Neural progenitor cell (in vitro differentiated cells): ENCODE measurements around the gene IGSF21. TPM values are rescaled to one million over a fixed set of nuclear protein-coding genes. Genes with fewer than 3 reads are reported as not detected.

Experiments used
- DNase-seq: peaks from one replicate; pipeline ENCODE4 v3.0.0-alpha.2; 2016; ENCODE audit warnings: low spot score
- H2AFZ ChIP-seq: fragments of 200-600 bp; sonication (generic); replicated peaks from 2 replicates; pipeline ENCODE4 v1.6.1; 2016; ENCODE audit warnings: antibody characterized with exemption
- H3F3A ChIP-seq: fragments of 200-600 bp; sonication (generic); 2 replicates; pipeline ENCODE4 v1.6.1; 2016; ENCODE audit warnings: antibody characterized with exemption, low read depth
- H3K27ac ChIP-seq: fragments of 200-600 bp; sonication (generic); 2 replicates; pipeline ENCODE4 v1.5.1; 2016; ENCODE audit warnings: mild to moderate bottlenecking
- H3K27me3 ChIP-seq: fragments of 200-600 bp; sonication (generic); 2 replicates; pipeline ENCODE4 v1.6.1; 2016; ENCODE audit warnings: mild to moderate bottlenecking, moderate library complexity
- H3K36me3 ChIP-seq: fragments of 200-600 bp; sonication (generic); 2 replicates; pipeline ENCODE4 v1.5.1; 2016
- H3K4me1 ChIP-seq: fragments of 200-600 bp; sonication (generic); 2 replicates; pipeline ENCODE4 v1.6.1; 2016; ENCODE audit warnings: mixed run types
- H3K4me2 ChIP-seq: fragments of 200-600 bp; sonication (generic); 2 replicates; pipeline ENCODE4 v1.6.1; 2016
- H3K4me3 ChIP-seq: fragments of 200-600 bp; sonication (generic); 2 replicates; pipeline ENCODE4 v1.5.1; 2016
- H3K79me2 ChIP-seq: fragments of 200-600 bp; sonication (generic); 2 replicates; pipeline ENCODE4 v1.6.1; 2016; ENCODE audit warnings: low read depth
- H3K9ac ChIP-seq: fragments of 200-600 bp; sonication (generic); 2 replicates; pipeline ENCODE4 v1.6.1; 2016
- H3K9me3 ChIP-seq: fragments of 200-600 bp; sonication (generic); 2 replicates; pipeline ENCODE4 v1.5.1; 2016; ENCODE audit warnings: low read depth
- H4K20me1 ChIP-seq: fragments of 200-600 bp; sonication (generic); 2 replicates; pipeline ENCODE4 v1.6.1; 2016; ENCODE audit warnings: low read depth
- H3K27ac Mint-ChIP-seq: 3 replicates; pipeline ENCODE4 v1.8.0; 2021; ENCODE audit warnings: mixed read lengths
- H3K27me3 Mint-ChIP-seq: 2 replicates; pipeline ENCODE4 v1.8.0; 2022; ENCODE audit warnings: low read depth, mild to moderate bottlenecking, inconsistent platforms, moderate library complexity, mixed read lengths; ENCODE audit not compliant: insufficient read depth
- H3K36me3 Mint-ChIP-seq: 3 replicates; pipeline ENCODE4 v1.8.0; 2021; ENCODE audit warnings: mixed read lengths
- H3K4me1 Mint-ChIP-seq: 3 replicates; pipeline ENCODE4 v1.8.0; 2021; ENCODE audit warnings: mixed read lengths
- H3K4me3 Mint-ChIP-seq: 3 replicates; pipeline ENCODE4 v1.8.0; 2021; ENCODE audit warnings: mild to moderate bottlenecking, moderate library complexity, mixed read lengths
- H3K9me3 Mint-ChIP-seq: 3 replicates; pipeline ENCODE4 v1.8.0; 2020; ENCODE audit warnings: mixed read lengths
- EZH2 ChIP-seq: fragments of 200-600 bp; sonication (generic); IDR thresholded peaks from 2 replicates; pipeline ENCODE4 v1.6.1; 2017; ENCODE audit warnings: antibody characterized with exemption, mild to moderate bottlenecking, moderate library complexity
- EZH2phosphoT487 ChIP-seq: fragments of 200-600 bp; sonication (generic); IDR thresholded peaks from 2 replicates; pipeline ENCODE4 v1.6.1; 2017; ENCODE audit warnings: antibody characterized with exemption
- total RNA-seq: library from RNA; depleted of rRNA; stranded (reverse); fragments of >200 nt; gene quantifications from 2 replicates; pipeline ENCODE4 v1.2.3, GENCODE V29; 2015; ENCODE audit warnings: low replicate concordance
- TF ChIP-seq, protein P1 (sequence below): fragments of 200-600 bp; sonication (generic); IDR thresholded peaks from 2 replicates; pipeline ENCODE4 v1.5.1; 2017; ENCODE audit warnings: antibody characterized with exemption, mild to moderate bottlenecking

The IGSF21 gene
- total RNA-seq, 1 donor from 2014 or later = 1.7 TPM

DNA sequence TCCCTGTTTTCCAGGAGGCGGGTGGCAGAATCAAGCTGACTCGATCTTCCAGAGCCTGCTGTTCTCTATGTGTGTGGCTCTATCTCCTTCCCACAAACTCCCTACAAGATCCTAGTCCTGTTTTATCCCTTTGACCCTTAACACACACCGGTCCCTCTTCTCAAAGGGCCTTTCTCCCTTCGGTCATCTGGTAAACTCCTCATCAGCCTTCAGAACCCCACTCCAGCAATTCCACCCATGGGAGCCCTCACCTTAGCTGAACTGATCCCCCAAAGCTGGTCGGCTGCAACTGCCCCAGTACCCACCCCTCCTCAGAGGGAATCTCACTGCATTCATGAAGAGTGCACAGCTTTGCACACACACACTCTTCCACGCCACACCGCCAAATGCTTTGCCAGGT, 184.9 kb downstream of the IGSF21 start:
- H3K36me3 ChIP-seq = no peaks in the 10 kb centered on the region
- TF ChIP-seq EZH2phosphoT487 (no peak), EZH2 (no peak)
- TF ChIP-seq, protein P1, sequence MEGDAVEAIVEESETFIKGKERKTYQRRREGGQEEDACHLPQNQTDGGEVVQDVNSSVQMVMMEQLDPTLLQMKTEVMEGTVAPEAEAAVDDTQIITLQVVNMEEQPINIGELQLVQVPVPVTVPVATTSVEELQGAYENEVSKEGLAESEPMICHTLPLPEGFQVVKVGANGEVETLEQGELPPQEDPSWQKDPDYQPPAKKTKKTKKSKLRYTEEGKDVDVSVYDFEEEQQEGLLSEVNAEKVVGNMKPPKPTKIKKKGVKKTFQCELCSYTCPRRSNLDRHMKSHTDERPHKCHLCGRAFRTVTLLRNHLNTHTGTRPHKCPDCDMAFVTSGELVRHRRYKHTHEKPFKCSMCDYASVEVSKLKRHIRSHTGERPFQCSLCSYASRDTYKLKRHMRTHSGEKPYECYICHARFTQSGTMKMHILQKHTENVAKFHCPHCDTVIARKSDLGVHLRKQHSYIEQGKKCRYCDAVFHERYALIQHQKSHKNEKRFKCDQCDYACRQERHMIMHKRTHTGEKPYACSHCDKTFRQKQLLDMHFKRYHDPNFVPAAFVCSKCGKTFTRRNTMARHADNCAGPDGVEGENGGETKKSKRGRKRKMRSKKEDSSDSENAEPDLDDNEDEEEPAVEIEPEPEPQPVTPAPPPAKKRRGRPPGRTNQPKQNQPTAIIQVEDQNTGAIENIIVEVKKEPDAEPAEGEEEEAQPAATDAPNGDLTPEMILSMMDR = no peak
- H3K4me1 ChIP-seq = peaks cover 21% of the 10 kb centered on the region
- H3K9me3 ChIP-seq = no peaks in the 10 kb centered on the region
- H3K27me3 ChIP-seq = no peaks in the 10 kb centered on the region
- peaks cover 19% of the 10 kb centered on the region for H3F3A ChIP-seq
- no peak overlapping the region for H3K4me2 ChIP-seq
- no peak for DNase-seq
- no peaks in the 10 kb centered on the region for H3K36me3 Mint-ChIP-seq
- no peak overlapping the region for H2AFZ ChIP-seq
- H3K27ac Mint-ChIP-seq = peak overlapping the region; percentile 8
- no peaks in the 10 kb centered on the region for H3K79me2 ChIP-seq
- H3K9me3 Mint-ChIP-seq = no peaks in the 10 kb centered on the region
- peaks cover 20% of the 10 kb centered on the region for H3K4me1 Mint-ChIP-seq
- H3K4me3 Mint-ChIP-seq = no peak overlapping the region
- peaks cover 15% of the 10 kb centered on the region for H3K27me3 Mint-ChIP-seq
- H3K27ac ChIP-seq = no peak overlapping the region
- no peak overlapping the region for H3K4me3 ChIP-seq
- H4K20me1 ChIP-seq = no peaks in the 10 kb centered on the region
- no peak overlapping the region for H3K9ac ChIP-seq

DNA sequence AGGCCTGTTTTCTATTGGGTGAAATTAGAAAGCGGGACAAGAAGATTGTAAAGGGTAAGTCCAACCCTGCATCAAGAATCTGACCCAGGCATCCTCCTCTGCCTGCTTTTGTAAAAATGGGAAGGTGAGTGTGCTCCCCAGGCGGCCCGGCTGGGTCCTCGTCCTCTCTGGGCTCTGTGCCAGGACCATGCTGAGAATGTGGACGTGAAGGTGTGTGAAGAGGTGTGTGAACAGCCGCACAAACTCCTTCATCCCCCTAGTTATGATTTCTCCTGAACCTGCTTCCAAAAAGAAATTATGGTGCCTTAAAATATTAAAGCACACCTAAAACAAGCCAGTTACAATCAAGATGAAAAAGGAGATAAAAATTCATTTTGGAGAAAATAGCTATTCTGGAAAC, 185.7 kb downstream of the IGSF21 start:
- no peak overlapping the region for H3K4me3 Mint-ChIP-seq
- H3K4me2 ChIP-seq = no peak overlapping the region
- TF ChIP-seq, protein P1 = no peak
- TF ChIP-seq EZH2 (no peak), EZH2phosphoT487 (no peak)
- no peak overlapping the region for H2AFZ ChIP-seq
- no peaks in the 10 kb centered on the region for H3K9me3 ChIP-seq
- H3K4me3 ChIP-seq = no peak overlapping the region
- H3K36me3 ChIP-seq = no peaks in the 10 kb centered on the region
- H3F3A ChIP-seq = peaks cover 19% of the 10 kb centered on the region
- DNase-seq = no peak
- peaks cover 24% of the 10 kb centered on the region for H3K4me1 Mint-ChIP-seq
- no peak overlapping the region for H3K27ac Mint-ChIP-seq
- H3K27ac ChIP-seq = no peak overlapping the region
- H3K9me3 Mint-ChIP-seq = no peaks in the 10 kb centered on the region
- peaks cover 15% of the 10 kb centered on the region for H3K27me3 Mint-ChIP-seq
- no peaks in the 10 kb centered on the region for H3K36me3 Mint-ChIP-seq
- no peaks in the 10 kb centered on the region for H4K20me1 ChIP-seq
- H3K4me1 ChIP-seq = peaks cover 23% of the 10 kb centered on the region
- no peaks in the 10 kb centered on the region for H3K27me3 ChIP-seq
- H3K9ac ChIP-seq = no peak overlapping the region
- no peaks in the 10 kb centered on the region for H3K79me2 ChIP-seq

DNA sequence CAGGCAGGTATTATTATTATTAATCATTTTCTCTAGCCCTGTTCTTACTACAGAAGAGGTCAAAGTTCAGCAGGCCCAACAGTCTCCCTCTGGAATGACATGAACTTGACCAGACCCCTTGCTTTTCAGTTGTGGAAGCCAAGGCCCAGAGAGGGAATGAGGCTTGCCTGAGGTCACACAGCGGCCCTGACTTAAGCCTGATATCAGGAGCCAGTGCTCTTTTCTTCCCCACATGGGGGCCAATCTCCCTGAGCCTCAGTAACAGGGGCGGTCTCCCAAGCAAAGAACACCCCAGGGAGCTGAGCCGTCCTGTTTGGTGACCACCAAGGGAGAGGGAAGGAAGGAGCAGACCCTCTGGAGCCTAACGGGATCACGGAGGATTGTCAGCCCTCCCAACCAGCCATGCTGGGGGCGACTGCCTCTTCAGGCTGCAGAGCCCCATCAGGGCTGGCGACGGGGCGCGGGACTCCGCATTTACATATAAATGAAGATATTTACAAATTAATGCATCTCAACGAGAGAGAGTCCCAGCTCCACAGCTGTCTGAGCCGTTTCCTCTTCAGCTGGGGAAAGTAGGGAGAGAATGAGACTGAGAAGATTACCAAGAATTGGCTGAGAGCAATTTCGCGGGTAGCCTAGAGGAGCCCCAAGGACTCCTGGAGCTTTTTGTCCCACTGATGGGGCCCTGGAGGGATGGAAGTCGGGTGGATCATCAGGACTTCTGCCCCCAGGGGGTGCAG, 187.0 kb downstream of the IGSF21 start:
- no peak for TF ChIP-seq EZH2phosphoT487
- TF ChIP-seq EZH2 = no peak
- TF ChIP-seq, protein P1 = no peak
- Histone ChIP-seq H3K4me2 (no peak overlapping the region), H3K4me3 (no peak overlapping the region), H3K36me3 (no peaks in the 10 kb centered on the region), H4K20me1 (no peaks in the 10 kb centered on the region), H3K9me3 (no peaks in the 10 kb centered on the region), H3K4me1 (peaks cover 36% of the 10 kb centered on the region), H2AFZ (no peak overlapping the region), H3K79me2 (no peaks in the 10 kb centered on the region), H3K27ac (no peak overlapping the region), H3K9ac (no peak overlapping the region), H3K27me3 (no peaks in the 10 kb centered on the region), H3F3A (peaks cover 21% of the 10 kb centered on the region)
- H3K27me3 Mint-ChIP-seq = peaks cover 17% of the 10 kb centered on the region
- no peak for DNase-seq
- no peak overlapping the region for H3K27ac Mint-ChIP-seq
- peaks cover 28% of the 10 kb centered on the region for H3K4me1 Mint-ChIP-seq
- H3K4me3 Mint-ChIP-seq = no peak overlapping the region
- no peaks in the 10 kb centered on the region for H3K9me3 Mint-ChIP-seq
- H3K36me3 Mint-ChIP-seq = no peaks in the 10 kb centered on the region
